HEK293 (cell line): Measurements from ENCODE around the gene RPS15.

Experiments
- CTCF ChIA-PET: fragments of 350-600 bp; formaldehyde crosslinking; extraction: SDS; loops from one replicate; lab custom pipeline; 2021; ENCODE audit warnings: antibody characterized with exemption; lab: Yijun Ruan, JAX
- POLR2A ChIA-PET: fragments of 300-600 bp; formaldehyde crosslinking; extraction: SDS; loops from one replicate; lab custom pipeline; 2020; ENCODE audit warnings: antibody characterized with exemption, inconsistent platforms; lab: Yijun Ruan, JAX
- H3K27ac ChIP-seq: fragments of 200-500 bp; sonication (Bioruptor generic); 2 replicates; pipeline ENCODE4 v1.5.1; 2014; ENCODE audit warnings: low read depth, low read length, control low read depth, inconsistent platforms; ENCODE audit errors: extremely low read depth
- H3K36me3 ChIP-seq, 2 experiments: fragments of 200-500 bp in 1 of 2; sonication (Bioruptor generic) in 1 of 2; 1 replicate in 1 of 2; 2 replicates in 1 of 2; pipeline ENCODE4 v1.5.1; 2014 to 2017; ENCODE audit warnings: inconsistent platforms in 2 of 2, low read length in 2 of 2; ENCODE audit not compliant: control insufficient read depth in 2 of 2, insufficient read depth in 1 of 2
- H3K4me1 ChIP-seq: fragments of 200-500 bp; sonication (Bioruptor generic); 2 replicates; pipeline ENCODE4 v1.5.1; 2014; ENCODE audit warnings: mild to moderate bottlenecking, low read length, inconsistent platforms; ENCODE audit not compliant: control insufficient read depth, insufficient read depth
- H3K4me3 ChIP-seq: 2 replicates; pipeline ENCODE4 v1.5.1; 2011; ENCODE audit warnings: low read depth, mild to moderate bottlenecking, control low read depth, low read length, moderate library complexity
- H3K9me3 ChIP-seq: fragments of 200-500 bp; sonication (Bioruptor generic); 2 replicates; pipeline ENCODE4 v1.5.1; 2014; ENCODE audit warnings: low read depth, low read length, inconsistent platforms; ENCODE audit not compliant: control insufficient read depth, insufficient read depth
- GLIS2 ChIP-seq: fragments of 450-650 bp; formaldehyde crosslinking; IDR thresholded peaks from 2 replicates; pipeline ENCODE4 v1.5.1; 2016; ENCODE audit warnings: missing biosample characterization, missing genetic modification characterization
- KLF17 ChIP-seq: fragments of 450-650 bp; formaldehyde crosslinking; IDR thresholded peaks from 2 replicates; pipeline ENCODE4 v1.5.1; 2016; ENCODE audit warnings: missing biosample characterization, missing genetic modification characterization
- KLF8 ChIP-seq: fragments of 450-650 bp; formaldehyde crosslinking; IDR thresholded peaks from 2 replicates; pipeline ENCODE4 v1.5.1; 2016; ENCODE audit warnings: missing biosample characterization, missing genetic modification characterization
- PRDM6 ChIP-seq: fragments of 450-650 bp; formaldehyde crosslinking; IDR thresholded peaks from 2 replicates; pipeline ENCODE4 v1.5.1; 2017; ENCODE audit warnings: missing biosample characterization, missing genetic modification characterization
- SALL2 ChIP-seq: fragments of 450-650 bp; formaldehyde crosslinking; IDR thresholded peaks from 2 replicates; pipeline ENCODE4 v1.5.0; 2017; ENCODE audit warnings: missing biosample characterization, mild to moderate bottlenecking, missing genetic modification characterization, borderline replicate concordance
- SP2 ChIP-seq: fragments of 450-650 bp; formaldehyde crosslinking; IDR thresholded peaks from 2 replicates; pipeline ENCODE4 v1.5.1; 2016; ENCODE audit warnings: missing biosample characterization, missing genetic modification characterization
- TCF7L2 ChIP-seq: IDR thresholded peaks from 2 replicates; pipeline ENCODE4 v1.6.1; 2011; ENCODE audit warnings: low read depth, mild to moderate bottlenecking, inconsistent platforms, low read length, moderate library complexity, borderline replicate concordance
- WT1 ChIP-seq: fragments of 450-650 bp; formaldehyde crosslinking; IDR thresholded peaks from 2 replicates; pipeline ENCODE4 v1.5.1; 2016; ENCODE audit warnings: missing biosample characterization, missing genetic modification characterization
- ZIC2 ChIP-seq: fragments of 450-650 bp; formaldehyde crosslinking; IDR thresholded peaks from 2 replicates; pipeline ENCODE4 v1.5.1; 2016; ENCODE audit warnings: missing biosample characterization, missing genetic modification characterization
- ZNF10 ChIP-seq: fragments of 450-650 bp; formaldehyde crosslinking; IDR thresholded peaks from 2 replicates; pipeline ENCODE4 v1.5.1; 2017; ENCODE audit warnings: missing biosample characterization, missing genetic modification characterization
- ZNF18 ChIP-seq: fragments of 450-650 bp; formaldehyde crosslinking; IDR thresholded peaks from 2 replicates; pipeline ENCODE4 v1.5.1; 2016; ENCODE audit warnings: missing biosample characterization, missing genetic modification characterization
- ZNF211 ChIP-seq: fragments of 450-650 bp; formaldehyde crosslinking; IDR thresholded peaks from 2 replicates; pipeline ENCODE4 v1.5.1; 2016; ENCODE audit warnings: low read depth, missing biosample characterization, missing genetic modification characterization
- ZNF26 ChIP-seq: fragments of 450-650 bp; formaldehyde crosslinking; IDR thresholded peaks from 2 replicates; pipeline ENCODE4 v1.5.1; 2016; ENCODE audit warnings: missing biosample characterization, missing genetic modification characterization
- ZNF311 ChIP-seq: fragments of 450-650 bp; formaldehyde crosslinking; IDR thresholded peaks from 2 replicates; pipeline ENCODE4 v1.5.1; 2017; ENCODE audit warnings: missing biosample characterization, missing genetic modification characterization, borderline replicate concordance
- ZNF391 ChIP-seq: fragments of 450-650 bp; formaldehyde crosslinking; IDR thresholded peaks from 2 replicates; pipeline ENCODE4 v1.5.1; 2016; ENCODE audit warnings: low read depth, missing biosample characterization, missing genetic modification characterization, borderline replicate concordance
- ZNF449 ChIP-seq: fragments of 450-650 bp; formaldehyde crosslinking; IDR thresholded peaks from 2 replicates; pipeline ENCODE4 v1.5.1; 2017; ENCODE audit warnings: missing biosample characterization, mild to moderate bottlenecking, missing genetic modification characterization, moderate library complexity
- ZNF529 ChIP-seq: fragments of 450-650 bp; formaldehyde crosslinking; IDR thresholded peaks from 2 replicates; pipeline ENCODE4 v1.5.1; 2017; ENCODE audit warnings: missing genetic modification characterization, missing biosample characterization; ENCODE audit not compliant: insufficient replicate concordance
- ZNF544 ChIP-seq: fragments of 450-650 bp; formaldehyde crosslinking; IDR thresholded peaks from 2 replicates; pipeline ENCODE4 v1.5.0; 2017; ENCODE audit warnings: missing biosample characterization, missing genetic modification characterization
- ZNF561 ChIP-seq: fragments of 450-650 bp; IDR thresholded peaks from 2 replicates; pipeline ENCODE4 v1.5.1; 2018; ENCODE audit warnings: missing biosample characterization, missing genetic modification characterization, borderline replicate concordance
- ZNF580 ChIP-seq: fragments of 450-650 bp; formaldehyde crosslinking; IDR thresholded peaks from 2 replicates; pipeline ENCODE4 v1.5.1; 2016; ENCODE audit warnings: missing biosample characterization, missing genetic modification characterization
- ZNF600 ChIP-seq: fragments of 450-650 bp; formaldehyde crosslinking; IDR thresholded peaks from 2 replicates; pipeline ENCODE4 v1.5.1; 2016; ENCODE audit warnings: missing biosample characterization, missing genetic modification characterization
- ZNF624 ChIP-seq: fragments of 450-650 bp; formaldehyde crosslinking; IDR thresholded peaks from 2 replicates; pipeline ENCODE4 v1.5.1; 2017; ENCODE audit warnings: missing biosample characterization, missing genetic modification characterization
- ZNF664 ChIP-seq: fragments of 450-650 bp; formaldehyde crosslinking; IDR thresholded peaks from 2 replicates; pipeline ENCODE4 v1.5.1; 2016; ENCODE audit warnings: missing biosample characterization, missing genetic modification characterization
- ZNF677 ChIP-seq: fragments of 450-650 bp; IDR thresholded peaks from 2 replicates; pipeline ENCODE4 v1.5.0; 2018; ENCODE audit warnings: missing biosample characterization, mild to moderate bottlenecking, missing genetic modification characterization, moderate library complexity
- ZNF692 ChIP-seq: fragments of 450-650 bp; formaldehyde crosslinking; IDR thresholded peaks from 2 replicates; pipeline ENCODE4 v1.5.1; 2016; ENCODE audit warnings: missing biosample characterization, missing genetic modification characterization
- ZNF707 ChIP-seq: fragments of 450-650 bp; formaldehyde crosslinking; IDR thresholded peaks from 2 replicates; pipeline ENCODE4 v1.5.1; 2016; ENCODE audit warnings: missing biosample characterization, missing genetic modification characterization

Gene RPS15

GRCh38 chr19:1393841-1394240 lies 44.4 kb upstream of the RPS15 start (continued):
- TF ChIP-seq SALL2 (tag by site-specific recombination) = no peak
- TF ChIP-seq ZNF664 = no peak
- no peak for TF ChIP-seq ZNF580
- TF ChIP-seq ZNF677 (tag by site-specific recombination) = no peak

GRCh38 chr19:1394252-1395193 lies 43.7 kb upstream of the RPS15 start:
- ChIA-PET CTCF (interaction anchor here (1.0 kb wide), 1 partner anchor 115 kb away, joined by 3 read pairs; no protein-coding TSS in a partner anchor), POLR2A (no interaction called here)
- H3K36me3 ChIP-seq = peaks cover 0 to 59% of the 10 kb centered on the region in 2 experiments; a peak in 2 of 3 replicates
- no peaks in the 10 kb centered on the region for H3K9me3 ChIP-seq
- no peak overlapping the region for H3K27ac ChIP-seq
- no peaks in the 10 kb centered on the region for H3K4me1 ChIP-seq
- no peak overlapping the region for H3K4me3 ChIP-seq
- peak; percentile 58; the same call in 1 of the 2 replicates for TF ChIP-seq ZNF600 (tag by site-specific recombination)
- no peak for TF ChIP-seq ZNF561 (tag by site-specific recombination)
- no peak for TF ChIP-seq GLIS2 (tag by site-specific recombination)
- TF ChIP-seq ZNF692 (tag by site-specific recombination) = no peak
- no peak for TF ChIP-seq ZNF544
- no peak for TF ChIP-seq ZNF624 (tag by site-specific recombination)
- no peak for TF ChIP-seq ZNF707
- TF ChIP-seq ZNF449 (tag by site-specific recombination) = no peak
- no peak for TF ChIP-seq ZNF26 (tag by site-specific recombination)
- no peak for TF ChIP-seq ZNF311 (tag by site-specific recombination)
- peak; percentile 18; the same call in 1 of the 2 replicates for TF ChIP-seq ZIC2 (tag by site-specific recombination)
- no peak for TF ChIP-seq ZNF211 (tag by site-specific recombination)
- peak; percentile 97 for TF ChIP-seq WT1 (tag by site-specific recombination)
- TF ChIP-seq ZNF10 (tag by site-specific recombination) = no peak
- no peak for TF ChIP-seq ZNF529
- TF ChIP-seq ZNF391 (tag by site-specific recombination) = no peak
- TF ChIP-seq ZNF18 = no peak
- no peak for TF ChIP-seq ZNF664
- TF ChIP-seq PRDM6 (tag by site-specific recombination) = no peak
- TF ChIP-seq SP2 (tag by site-specific recombination) = peak; percentile 38
- TF ChIP-seq KLF17 (tag by site-specific recombination) = peak; percentile 100
- TF ChIP-seq TCF7L2 = no peak
- no peak for TF ChIP-seq SALL2 (tag by site-specific recombination)
- no peak for TF ChIP-seq KLF8 (tag by site-specific recombination)
